ENCODE measurements around the gene CDA.

The CDA gene

GRCh38 chr1:20551161-20551560 lies 37.7 kb upstream of the CDA start:
- H3K36me3 ChIP-seq (ENCODE audit: low read length): no peaks in the 10 kb centered on the region
- H4K20me1 ChIP-seq (ENCODE audit: low read depth, low read length): no peaks in the 10 kb centered on the region
- H3F3A ChIP-seq (ENCODE audit: insufficient read depth): no peaks in the 10 kb centered on the region
- no peak overlapping the region for H3K9ac ChIP-seq (ENCODE audit: low read length)
- H3K27me3 ChIP-seq (ENCODE audit: low read length): no peaks in the 10 kb centered on the region
- no peak overlapping the region for H2AFZ ChIP-seq (ENCODE audit: low read depth, low read length, severe bottlenecking)
- no peaks in the 10 kb centered on the region for H3K79me2 ChIP-seq (ENCODE audit: insufficient read depth, low read length)
- no peak overlapping the region for H3K4me2 ChIP-seq (ENCODE audit: low read depth, low read length, poor library complexity, severe bottlenecking)
- H3K9me2 ChIP-seq (replicated peaks; ENCODE audit: insufficient read depth, low read length): no peaks in the 10 kb centered on the region
- H3K27ac ChIP-seq (ENCODE audit: low read depth, low read length): no peak overlapping the region
- no peak overlapping the region for H3K4me3 ChIP-seq (ENCODE audit: insufficient read depth, low read length, poor library complexity, severe bottlenecking)
- H3K9me3 ChIP-seq (ENCODE audit: insufficient read depth, low read length): no peaks in the 10 kb centered on the region
- no peak for TF ChIP-seq EZH2phosphoT487 (conservative IDR thresholded peaks at IDR 0.05; ENCODE audit: low read length)
- TF ChIP-seq, protein P1, sequence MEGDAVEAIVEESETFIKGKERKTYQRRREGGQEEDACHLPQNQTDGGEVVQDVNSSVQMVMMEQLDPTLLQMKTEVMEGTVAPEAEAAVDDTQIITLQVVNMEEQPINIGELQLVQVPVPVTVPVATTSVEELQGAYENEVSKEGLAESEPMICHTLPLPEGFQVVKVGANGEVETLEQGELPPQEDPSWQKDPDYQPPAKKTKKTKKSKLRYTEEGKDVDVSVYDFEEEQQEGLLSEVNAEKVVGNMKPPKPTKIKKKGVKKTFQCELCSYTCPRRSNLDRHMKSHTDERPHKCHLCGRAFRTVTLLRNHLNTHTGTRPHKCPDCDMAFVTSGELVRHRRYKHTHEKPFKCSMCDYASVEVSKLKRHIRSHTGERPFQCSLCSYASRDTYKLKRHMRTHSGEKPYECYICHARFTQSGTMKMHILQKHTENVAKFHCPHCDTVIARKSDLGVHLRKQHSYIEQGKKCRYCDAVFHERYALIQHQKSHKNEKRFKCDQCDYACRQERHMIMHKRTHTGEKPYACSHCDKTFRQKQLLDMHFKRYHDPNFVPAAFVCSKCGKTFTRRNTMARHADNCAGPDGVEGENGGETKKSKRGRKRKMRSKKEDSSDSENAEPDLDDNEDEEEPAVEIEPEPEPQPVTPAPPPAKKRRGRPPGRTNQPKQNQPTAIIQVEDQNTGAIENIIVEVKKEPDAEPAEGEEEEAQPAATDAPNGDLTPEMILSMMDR (IDR thresholded peaks at IDR 0.05; ENCODE audit: insufficient read depth, low read length, poor library complexity, severe bottlenecking): no peak

GRCh38 chr1:20551945-20552727 lies 36.8 kb upstream of the CDA start, which contains the start of gene FAM43B:
Gene FAM43B (plus strand): TSS chr1:20552573. CDS start chr1:20552974, 401 bp downstream.
- Histone ChIP-seq H3K27me3 (ENCODE audit: low read length) (no peaks in the 10 kb centered on the region), H3K4me3 (ENCODE audit: insufficient read depth, low read length, poor library complexity, severe bottlenecking) (no peak within 1 kb of the TSS), H3K9ac (ENCODE audit: low read length) (no peak within 1 kb of the TSS), H4K20me1 (ENCODE audit: low read depth, low read length) (no peaks in the 10 kb centered on the region), H3K36me3 (ENCODE audit: low read length) (no peaks in the 10 kb centered on the region), H3F3A (ENCODE audit: insufficient read depth) (no peaks in the 10 kb centered on the region), H3K79me2 (ENCODE audit: insufficient read depth, low read length) (no peaks in the 10 kb centered on the region), H3K9me2 (replicated peaks; ENCODE audit: insufficient read depth, low read length) (no peaks in the 10 kb centered on the region), H3K9me3 (ENCODE audit: insufficient read depth, low read length) (no peaks in the 10 kb centered on the region), H2AFZ (ENCODE audit: low read depth, low read length, severe bottlenecking) (no peak within 1 kb of the TSS), H3K27ac (ENCODE audit: low read depth, low read length) (no peak within 1 kb of the TSS), H3K4me2 (ENCODE audit: low read depth, low read length, poor library complexity, severe bottlenecking) (no peak within 1 kb of the TSS)
- TF ChIP-seq, protein P1 (IDR thresholded peaks at IDR 0.05; ENCODE audit: insufficient read depth, low read length, poor library complexity, severe bottlenecking): no peak

DNA sequence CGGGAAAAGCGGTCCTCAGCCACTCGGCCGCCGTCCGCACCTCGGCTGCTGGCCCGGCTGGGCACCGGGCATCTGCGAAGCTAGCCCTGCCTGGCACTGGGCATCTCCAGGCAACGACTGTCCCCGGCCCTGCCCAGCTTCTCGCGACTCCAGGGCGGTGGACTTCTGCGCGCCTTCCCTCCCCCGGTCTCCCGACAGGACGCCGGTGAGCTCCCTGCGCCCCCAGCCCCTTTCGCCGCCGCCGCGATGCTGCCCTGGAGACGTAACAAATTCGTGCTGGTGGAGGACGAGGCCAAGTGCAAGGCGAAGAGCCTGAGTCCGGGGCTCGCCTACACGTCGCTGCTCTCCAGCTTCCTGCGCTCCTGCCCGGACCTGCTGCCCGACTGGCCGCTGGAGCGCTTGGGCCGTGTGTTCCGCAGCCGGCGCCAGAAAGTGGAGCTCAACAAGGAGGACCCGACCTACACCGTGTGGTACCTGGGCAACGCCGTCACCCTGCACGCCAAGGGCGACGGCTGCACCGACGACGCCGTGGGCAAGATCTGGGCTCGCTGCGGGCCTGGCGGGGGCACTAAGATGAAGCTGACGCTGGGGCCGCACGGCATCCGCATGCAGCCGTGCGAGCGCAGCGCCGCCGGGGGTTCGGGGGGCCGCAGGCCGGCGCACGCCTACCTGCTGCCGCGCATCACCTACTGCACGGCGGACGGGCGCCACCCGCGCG lies 36.0 kb upstream of the CDA start:
- TF ChIP-seq, protein P1 (IDR thresholded peaks at IDR 0.05; ENCODE audit: insufficient read depth, low read length, poor library complexity, severe bottlenecking): no peak
- no peak for TF ChIP-seq EZH2phosphoT487 (conservative IDR thresholded peaks at IDR 0.05; ENCODE audit: low read length)
- no peak overlapping the region for H3K4me3 ChIP-seq (ENCODE audit: insufficient read depth, low read length, poor library complexity, severe bottlenecking)
- H3K27me3 ChIP-seq (ENCODE audit: low read length): no peaks in the 10 kb centered on the region
- H4K20me1 ChIP-seq (ENCODE audit: low read depth, low read length): no peaks in the 10 kb centered on the region
- H3F3A ChIP-seq (ENCODE audit: insufficient read depth): no peaks in the 10 kb centered on the region
- H2AFZ ChIP-seq (ENCODE audit: low read depth, low read length, severe bottlenecking): no peak overlapping the region
- H3K9me2 ChIP-seq (replicated peaks; ENCODE audit: insufficient read depth, low read length): no peaks in the 10 kb centered on the region
- no peak overlapping the region for H3K4me2 ChIP-seq (ENCODE audit: low read depth, low read length, poor library complexity, severe bottlenecking)
- no peaks in the 10 kb centered on the region for H3K9me3 ChIP-seq (ENCODE audit: insufficient read depth, low read length)
- H3K79me2 ChIP-seq (ENCODE audit: insufficient read depth, low read length): no peaks in the 10 kb centered on the region
- no peaks in the 10 kb centered on the region for H3K36me3 ChIP-seq (ENCODE audit: low read length)
- no peak overlapping the region for H3K27ac ChIP-seq (ENCODE audit: low read depth, low read length)
- no peak overlapping the region for H3K9ac ChIP-seq (ENCODE audit: low read length)

Measured in SU-DHL-6 (cell line).